Effector memory CD4-positive, alpha-beta T cell (primary cell): ENCODE data around the gene NCBP1.
A peak's percentile ranks its signal among the peaks of the same experiment; 100 is the strongest.

Source experiments
- DNase-seq, 3 donors: peaks; one replicate each; pipeline ENCODE4 v3.0.0-alpha.2; 2020
- H3K27ac ChIP-seq: 2 replicates; pipeline ENCODE4 v1.7.0; 2013; ENCODE audit warnings: mild to moderate bottlenecking, low read length, moderate library complexity; ENCODE audit not compliant: insufficient read depth, poor library complexity, severe bottlenecking
- H3K27me3 ChIP-seq: replicated peaks from 2 replicates; pipeline ENCODE4 v1.7.0; 2013; ENCODE audit warnings: mild to moderate bottlenecking, low read length; ENCODE audit not compliant: insufficient read depth, control insufficient read depth, poor library complexity, severe bottlenecking
- H3K36me3 ChIP-seq: 2 replicates; pipeline ENCODE4 v1.7.0; 2013; ENCODE audit warnings: mild to moderate bottlenecking, low read length, moderate library complexity; ENCODE audit not compliant: control insufficient read depth, insufficient read depth
- H3K4me1 ChIP-seq: 2 replicates; pipeline ENCODE4 v1.7.0; 2013; ENCODE audit warnings: low read length, mild to moderate bottlenecking; ENCODE audit not compliant: control insufficient read depth, insufficient read depth, poor library complexity, severe bottlenecking
- H3K4me3 ChIP-seq: 2 replicates; pipeline ENCODE4 v1.7.0; 2013; ENCODE audit warnings: low read length, low read depth, mild to moderate bottlenecking; ENCODE audit not compliant: insufficient read depth, poor library complexity, severe bottlenecking
- H3K9me3 ChIP-seq: 2 replicates; pipeline ENCODE4 v1.7.0; 2013; ENCODE audit warnings: mild to moderate bottlenecking, low read length, moderate library complexity; ENCODE audit not compliant: control insufficient read depth

The NCBP1 gene

DNA sequence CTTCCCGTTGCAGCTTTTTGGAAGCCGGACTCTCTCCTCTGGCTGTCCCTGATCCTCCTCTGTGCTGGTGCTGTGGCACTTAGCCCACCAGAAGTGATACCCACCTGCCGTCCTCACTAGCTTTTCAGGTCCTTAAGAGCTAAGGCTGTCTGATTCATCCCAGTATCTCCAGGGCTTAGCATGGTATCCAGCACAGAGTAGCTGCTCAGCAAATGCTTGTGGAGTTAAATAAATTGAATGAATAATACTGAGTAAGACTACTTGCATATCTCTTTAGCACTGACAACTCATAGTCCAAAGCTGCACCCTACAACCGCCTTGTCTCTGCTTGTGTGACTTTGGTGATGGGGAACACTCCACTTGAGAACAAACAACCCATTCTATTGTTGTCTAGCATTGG is 71.2 kb downstream of the NCBP1 start:
- peaks cover 10% of the 10 kb centered on the region for H3K4me1 ChIP-seq
- no peaks in the 10 kb centered on the region for H3K27me3 ChIP-seq
- no peak for DNase-seq
- no peak overlapping the region for H3K4me3 ChIP-seq
- H3K27ac ChIP-seq: no peak overlapping the region
- H3K36me3 ChIP-seq: no peaks in the 10 kb centered on the region
- H3K9me3 ChIP-seq: no peaks in the 10 kb centered on the region

DNA sequence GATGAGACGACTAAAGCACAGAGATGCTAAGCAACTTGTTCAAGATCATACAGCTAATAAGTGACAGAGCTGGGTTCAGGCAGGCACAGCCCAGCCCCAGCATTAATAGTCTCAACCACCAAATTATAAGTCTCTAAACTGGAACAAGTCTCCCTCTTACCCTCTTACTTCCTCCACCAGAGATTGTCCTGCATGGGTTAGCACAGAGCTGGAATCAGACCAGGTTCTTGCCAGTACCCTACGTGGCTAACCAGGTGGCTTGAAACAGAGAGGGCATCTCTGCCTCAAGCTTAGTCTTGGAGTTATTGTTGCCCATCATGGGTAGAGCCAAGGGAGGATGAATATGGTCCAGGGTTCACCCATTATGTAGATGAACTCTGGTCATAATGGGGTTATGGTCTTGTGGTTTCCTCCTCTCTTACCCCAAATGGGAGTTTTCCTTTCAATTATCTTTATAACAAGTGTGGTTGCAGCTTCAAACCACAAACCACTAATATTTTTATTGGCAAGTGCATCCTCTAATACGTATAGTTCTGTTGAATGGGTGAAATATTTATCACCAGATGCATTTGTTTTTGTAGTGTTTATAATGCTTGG is 71.8 kb downstream of the NCBP1 start:
- no peak overlapping the region for H3K4me3 ChIP-seq
- peaks cover 12% of the 10 kb centered on the region for H3K4me1 ChIP-seq
- DNase-seq: no peak
- H3K27me3 ChIP-seq: no peaks in the 10 kb centered on the region
- no peaks in the 10 kb centered on the region for H3K9me3 ChIP-seq
- no peaks in the 10 kb centered on the region for H3K36me3 ChIP-seq
- no peak overlapping the region for H3K27ac ChIP-seq

DNA sequence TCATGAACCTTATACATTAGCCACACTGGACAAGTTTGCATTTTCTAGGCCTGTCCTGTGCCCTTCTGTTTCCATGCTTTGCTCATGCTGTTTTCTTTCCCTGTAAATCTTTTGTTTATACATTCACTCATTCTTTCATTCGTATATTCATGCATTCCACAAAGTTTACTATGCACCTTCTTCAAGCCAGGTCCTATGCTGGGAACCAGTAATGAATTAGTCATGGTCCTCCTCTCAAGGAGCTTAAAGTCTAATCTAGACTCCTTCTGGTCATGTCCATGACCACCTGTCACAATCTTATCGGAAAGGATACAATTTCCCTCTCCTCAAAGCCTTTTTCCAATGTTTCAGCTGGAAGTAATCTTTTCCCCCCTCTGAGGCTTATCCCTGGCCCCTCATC is 72.6 kb downstream of the NCBP1 start:
- Histone ChIP-seq H3K27me3 (no peaks in the 10 kb centered on the region), H3K9me3 (no peaks in the 10 kb centered on the region), H3K4me3 (no peak overlapping the region), H3K27ac (no peak overlapping the region), H3K4me1 (peaks cover 18% of the 10 kb centered on the region), H3K36me3 (no peaks in the 10 kb centered on the region)
- no peak for DNase-seq

DNA sequence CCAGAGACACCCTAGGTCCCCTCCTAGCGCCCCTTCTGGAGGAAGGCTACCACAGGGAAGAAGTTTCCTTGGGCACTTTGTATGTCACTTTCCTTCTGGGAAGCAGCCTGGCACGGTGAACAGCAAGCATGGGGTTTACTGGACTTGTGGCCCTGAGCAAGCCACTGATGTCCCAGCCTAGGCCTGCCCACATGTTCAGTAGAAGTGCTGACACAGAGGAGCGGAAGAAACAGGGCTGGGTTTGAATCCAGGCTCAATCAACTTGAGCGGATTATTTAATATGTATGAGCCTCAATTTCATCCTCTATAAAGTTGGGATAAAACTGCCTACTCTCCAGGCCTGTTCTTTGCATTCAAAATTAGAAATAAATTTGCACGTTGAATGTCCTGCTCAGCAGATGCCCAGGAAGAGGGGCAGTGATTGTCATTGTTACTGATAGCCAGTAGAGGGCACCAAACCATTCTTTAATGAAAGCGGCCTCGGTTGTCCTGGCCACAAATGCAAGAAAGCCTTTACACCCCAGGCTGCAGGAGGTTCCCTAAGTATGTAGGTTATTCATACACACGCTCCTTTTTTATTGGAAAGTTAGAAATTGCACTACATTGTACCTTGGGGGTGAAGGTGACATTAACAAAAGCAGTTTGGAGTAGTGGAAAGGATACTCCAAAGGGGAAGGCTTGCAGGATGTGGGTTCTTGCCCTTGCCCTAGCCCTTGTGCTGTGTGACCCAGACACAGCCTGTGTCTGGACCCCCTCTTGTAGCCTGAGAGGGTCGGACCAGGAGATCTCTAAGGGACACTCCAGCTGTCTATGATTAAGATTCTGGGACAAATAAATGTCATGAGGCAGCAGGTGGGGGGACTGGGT is 77.0 kb downstream of the NCBP1 start:
- H3K36me3 ChIP-seq: no peaks in the 10 kb centered on the region
- no peaks in the 10 kb centered on the region for H3K9me3 ChIP-seq
- H3K4me3 ChIP-seq: no peak overlapping the region
- DNase-seq: peak in 2 of 3 donors; percentile 14 to 32
- H3K27ac ChIP-seq: no peak overlapping the region
- peaks cover 22% of the 10 kb centered on the region for H3K4me1 ChIP-seq
- H3K27me3 ChIP-seq: no peaks in the 10 kb centered on the region

DNA sequence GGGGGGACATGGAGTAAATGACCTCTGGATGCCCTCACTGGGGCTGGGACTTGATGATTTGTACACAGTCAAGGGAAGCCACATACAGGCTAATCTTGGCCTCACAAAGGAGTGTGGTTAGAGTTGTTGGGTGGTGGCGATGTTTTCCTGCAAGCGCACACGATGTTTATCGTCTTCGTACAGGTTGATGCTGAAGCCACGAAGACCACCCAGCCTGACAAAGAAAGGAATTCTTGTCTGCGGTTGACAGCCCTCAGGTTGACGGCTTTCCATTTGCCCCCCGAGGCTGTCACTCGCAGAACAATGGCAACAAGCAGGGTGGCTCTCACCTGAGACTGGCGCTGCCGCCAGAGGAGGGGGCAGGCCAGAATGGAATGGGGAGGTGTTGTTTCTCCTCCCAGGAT is 77.6 kb downstream of the NCBP1 start:
- no peak overlapping the region for H3K27ac ChIP-seq
- no peak for DNase-seq
- H3K27me3 ChIP-seq: no peaks in the 10 kb centered on the region
- H3K4me1 ChIP-seq: peaks cover 16% of the 10 kb centered on the region
- H3K9me3 ChIP-seq: no peaks in the 10 kb centered on the region
- no peaks in the 10 kb centered on the region for H3K36me3 ChIP-seq
- no peak overlapping the region for H3K4me3 ChIP-seq

DNA sequence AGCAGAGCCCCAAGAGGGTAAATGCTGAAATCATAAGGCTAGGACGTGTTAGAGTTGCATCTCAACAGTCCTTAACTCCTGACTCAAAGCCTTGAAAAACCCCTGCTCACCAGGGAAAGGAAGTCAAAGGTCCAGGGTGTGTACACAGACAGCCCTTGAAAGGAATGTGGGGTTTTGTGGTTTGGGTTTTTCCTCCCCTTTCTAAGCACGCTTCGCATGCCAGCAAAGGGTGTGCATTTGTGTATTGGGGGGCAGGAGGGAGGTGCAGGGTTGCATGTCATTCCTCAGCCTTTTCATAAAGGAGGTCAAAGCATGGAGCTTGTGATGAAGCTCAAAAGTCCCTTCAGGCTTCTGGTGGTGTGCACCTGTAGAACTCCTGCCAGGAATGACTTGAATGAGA is 80.8 kb downstream of the NCBP1 start:
- Histone ChIP-seq H3K4me1 (peaks cover 16% of the 10 kb centered on the region), H3K36me3 (no peaks in the 10 kb centered on the region), H3K27ac (no peak overlapping the region), H3K9me3 (no peaks in the 10 kb centered on the region), H3K27me3 (no peaks in the 10 kb centered on the region), H3K4me3 (no peak overlapping the region)
- no peak for DNase-seq

DNA sequence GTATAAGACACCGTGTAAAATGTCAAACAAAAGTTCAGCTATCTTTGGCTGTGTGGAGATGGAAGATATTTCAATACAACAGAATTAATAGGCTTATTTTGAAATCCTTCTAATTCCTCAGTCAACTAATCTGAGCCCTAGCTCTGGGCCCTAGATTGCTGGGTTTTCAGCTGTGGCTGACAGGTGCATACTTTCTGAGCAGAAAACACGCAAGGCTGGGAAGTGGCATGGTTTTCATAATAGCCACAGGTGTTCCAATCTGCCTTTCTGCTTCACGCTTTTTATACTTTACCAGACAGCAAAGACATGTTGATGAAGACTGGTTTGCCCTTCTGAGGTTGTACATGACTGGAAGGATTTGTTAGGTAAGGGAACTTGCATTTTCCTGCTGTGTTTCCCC is 84.2 kb downstream of the NCBP1 start:
- Histone ChIP-seq H3K9me3 (no peaks in the 10 kb centered on the region), H3K36me3 (no peaks in the 10 kb centered on the region), H3K4me1 (peaks cover 8% of the 10 kb centered on the region), H3K27me3 (peaks cover 4% of the 10 kb centered on the region), H3K27ac (no peak overlapping the region), H3K4me3 (no peak overlapping the region)
- DNase-seq: no peak

DNA sequence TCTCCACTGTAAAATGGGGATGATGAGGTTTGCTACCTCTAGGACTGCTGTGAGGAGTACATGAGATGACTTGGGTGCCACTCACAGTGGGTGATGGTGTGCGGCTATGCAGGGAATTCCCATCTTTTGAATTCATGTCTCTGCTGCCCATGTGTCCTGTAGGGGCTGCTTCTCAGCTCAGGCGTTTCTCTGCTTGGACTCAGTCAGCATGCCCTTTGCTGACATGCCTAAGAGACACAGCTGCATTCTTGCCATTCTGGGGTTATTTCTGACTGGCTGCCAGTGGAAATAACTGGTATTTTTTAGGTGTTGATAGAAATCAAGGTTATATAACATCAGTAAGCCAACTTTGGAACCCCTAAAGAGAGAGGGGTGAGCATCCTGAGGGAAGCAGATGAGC is 87.8 kb downstream of the NCBP1 start:
- Histone ChIP-seq H3K27ac (no peak overlapping the region), H3K4me3 (no peak overlapping the region), H3K4me1 (no peaks in the 10 kb centered on the region), H3K27me3 (peaks cover 4% of the 10 kb centered on the region), H3K9me3 (no peaks in the 10 kb centered on the region), H3K36me3 (no peaks in the 10 kb centered on the region)
- DNase-seq: no peak

DNA sequence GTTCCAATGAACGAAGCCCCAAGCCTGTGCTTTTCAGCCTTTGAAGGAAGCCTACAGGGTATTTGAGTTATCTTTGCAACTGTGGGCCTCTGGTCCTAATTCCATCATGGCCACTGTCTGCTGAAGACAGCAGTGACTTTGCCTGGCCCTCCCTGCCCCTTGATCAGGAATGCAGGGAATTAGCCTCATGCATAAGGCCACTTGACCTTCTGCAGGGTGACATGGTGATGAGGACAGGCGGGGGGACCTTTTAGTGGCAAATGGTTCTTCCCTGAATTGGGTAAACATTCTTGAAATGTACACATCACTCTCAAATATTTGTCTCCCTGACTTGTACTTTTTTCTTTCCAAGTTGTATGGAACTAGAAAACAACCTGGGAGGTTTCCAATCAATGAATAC is 88.7 kb downstream of the NCBP1 start:
- no peaks in the 10 kb centered on the region for H3K36me3 ChIP-seq
- no peaks in the 10 kb centered on the region for H3K4me1 ChIP-seq
- H3K27me3 ChIP-seq: peaks cover 4% of the 10 kb centered on the region
- H3K27ac ChIP-seq: no peak overlapping the region
- no peak for DNase-seq
- H3K4me3 ChIP-seq: no peak overlapping the region
- H3K9me3 ChIP-seq: no peaks in the 10 kb centered on the region
